Prostate gland (tissue), 2 donors: ENCODE data around the gene TYW5.

ENCODE experiments used
- POLR2A ChIP-seq: fragments of 450-650 bp; IDR thresholded peaks from one replicate; pipeline ENCODE4 v1.6.1; 2016; ENCODE audit warnings: antibody characterized with exemption, mild to moderate bottlenecking
- TF ChIP-seq, protein P1 (sequence below), 4 experiments: fragments of 200-600 bp in 2 of 4; fragments of 450-650 bp in 2 of 4; sonication (generic) in 2 of 4; IDR thresholded peaks; 1 replicate in 3 of 4; 2 replicates in 1 of 4; pipeline ENCODE4 v1.5.1; 2016 to 2019; ENCODE audit warnings: antibody characterized with exemption in 4 of 4, mild to moderate bottlenecking in 2 of 4, moderate library complexity in 2 of 4

DNA sequence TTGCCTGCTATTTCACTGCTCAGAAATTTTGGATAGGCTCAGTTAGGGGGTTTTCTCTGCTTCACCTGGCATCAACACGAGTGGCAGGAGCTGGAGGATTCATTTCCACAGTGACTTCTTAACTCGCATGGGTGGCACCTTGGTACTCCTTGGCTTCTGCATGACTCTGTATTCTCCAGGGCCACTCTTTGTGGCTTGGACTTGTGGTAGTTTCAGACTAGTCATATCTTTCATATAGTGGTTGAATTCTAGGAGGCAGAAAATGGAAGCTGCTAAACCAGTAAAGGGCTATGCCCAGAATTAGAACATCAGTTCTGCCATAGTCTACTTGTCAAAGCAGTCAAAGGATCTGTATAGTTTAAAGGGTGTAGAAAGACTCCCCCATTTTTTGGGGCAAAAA lies 6.9 kb upstream of the TYW5 start:
- TF ChIP-seq POLR2A = no peak
- TF ChIP-seq, protein P1, sequence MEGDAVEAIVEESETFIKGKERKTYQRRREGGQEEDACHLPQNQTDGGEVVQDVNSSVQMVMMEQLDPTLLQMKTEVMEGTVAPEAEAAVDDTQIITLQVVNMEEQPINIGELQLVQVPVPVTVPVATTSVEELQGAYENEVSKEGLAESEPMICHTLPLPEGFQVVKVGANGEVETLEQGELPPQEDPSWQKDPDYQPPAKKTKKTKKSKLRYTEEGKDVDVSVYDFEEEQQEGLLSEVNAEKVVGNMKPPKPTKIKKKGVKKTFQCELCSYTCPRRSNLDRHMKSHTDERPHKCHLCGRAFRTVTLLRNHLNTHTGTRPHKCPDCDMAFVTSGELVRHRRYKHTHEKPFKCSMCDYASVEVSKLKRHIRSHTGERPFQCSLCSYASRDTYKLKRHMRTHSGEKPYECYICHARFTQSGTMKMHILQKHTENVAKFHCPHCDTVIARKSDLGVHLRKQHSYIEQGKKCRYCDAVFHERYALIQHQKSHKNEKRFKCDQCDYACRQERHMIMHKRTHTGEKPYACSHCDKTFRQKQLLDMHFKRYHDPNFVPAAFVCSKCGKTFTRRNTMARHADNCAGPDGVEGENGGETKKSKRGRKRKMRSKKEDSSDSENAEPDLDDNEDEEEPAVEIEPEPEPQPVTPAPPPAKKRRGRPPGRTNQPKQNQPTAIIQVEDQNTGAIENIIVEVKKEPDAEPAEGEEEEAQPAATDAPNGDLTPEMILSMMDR (IDR thresholded peaks at IDR 0.05) = no peak
